Medulla oblongata (tissue), 1 donor: ENCODE measurements around the gene DHRS9.

Experiments used
- DNase-seq: peaks from one replicate; pipeline ENCODE4 v3.0.0-alpha.2; 2015; ENCODE audit errors: extremely low spot score

The DHRS9 gene

GRCh38 chr2:169095621-169096105 is 26.3 kb downstream of the DHRS9 start:
- peak; percentile 28 for DNase-seq

GRCh38 chr2:169104848-169105247 is 35.5 kb downstream of the DHRS9 start:
- no peak for DNase-seq

GRCh38 chr2:169105476-169105875 is 36.1 kb downstream of the DHRS9 start:
- no peak for DNase-seq

- DNase-seq, result no peak
Observed at GRCh38 chr2:169106134-169106533, 36.8 kb downstream of the DHRS9 start.

GRCh38 chr2:169106563-169107545 is 37.5 kb downstream of the DHRS9 start:
- no peak for DNase-seq

GRCh38 chr2:169107645-169108044 is 38.3 kb downstream of the DHRS9 start:
- no peak for DNase-seq

- DNase-seq, result no peak
Observed at GRCh38 chr2:169108099-169108884, 38.9 kb downstream of the DHRS9 start.

GRCh38 chr2:169109502-169110409 is 40.4 kb downstream of the DHRS9 start:
- peak; percentile 92 for DNase-seq

GRCh38 chr2:169110419-169110818 is 41.1 kb downstream of the DHRS9 start:
- DNase-seq, result no peak

- DNase-seq, result no peak
Observed at GRCh38 chr2:169110916-169111315, 41.6 kb downstream of the DHRS9 start.

GRCh38 chr2:169112841-169113240 is 43.5 kb downstream of the DHRS9 start:
- no peak for DNase-seq

- DNase-seq, result no peak
Observed at GRCh38 chr2:169114056-169114455, 44.7 kb downstream of the DHRS9 start.

- no peak for DNase-seq
Observed at GRCh38 chr2:169116327-169116726, 47.0 kb downstream of the DHRS9 start.

GRCh38 chr2:169116993-169117392 is 47.6 kb downstream of the DHRS9 start:
- DNase-seq, result no peak

GRCh38 chr2:169118060-169118459 is 48.7 kb downstream of the DHRS9 start:
- no peak for DNase-seq

GRCh38 chr2:169119123-169119760 is 49.9 kb downstream of the DHRS9 start:
- DNase-seq, result no peak

GRCh38 chr2:169119851-169120250 is 50.5 kb downstream of the DHRS9 start:
- DNase-seq, result no peak

GRCh38 chr2:169129703-169130243 is 60.4 kb downstream of the DHRS9 start:
- DNase-seq, result no peak

GRCh38 chr2:169131587-169132512 is 62.5 kb downstream of the DHRS9 start:
- peak; percentile 62 for DNase-seq
